Stimulated activated CD8-positive, alpha-beta memory T cell treated with anti-CD3 and anti-CD28 coated beads, Interleukin-4, amount 100 ng/mL, for 4 hours (primary cell): ENCODE results near the gene ANO7.

ENCODE experiments used
- DNase-seq, 2 donors: peaks; one replicate each; pipeline ENCODE4 v3.0.0-alpha.2; 2020; ENCODE audit warnings: low read depth in 2 of 2, low spot score in 1 of 2

ANO7 gene

GRCh38 chr2:241271706-241272302 is 83.3 kb downstream of the ANO7 start:
- DNase-seq: peak; percentile 9 to 38

- DNase-seq: peak; percentile 11 to 40
Observed at GRCh38 chr2:241272303-241273209, 84.1 kb downstream of the ANO7 start.

- no peak for DNase-seq
Observed at GRCh38 chr2:241273210-241274020, 84.9 kb downstream of the ANO7 start.

- DNase-seq: no peak
Observed at GRCh38 chr2:241274127-241274526, 85.7 kb downstream of the ANO7 start.
